Lower leg skin (tissue), 3 donors: ENCODE results near the gene DISP2.

Source experiments
- CTCF ChIP-seq, 3 donors: fragments of 450-650 bp; IDR thresholded peaks; one replicate each; pipeline ENCODE4 v1.5.1; 2016; ENCODE audit warnings: antibody characterized with exemption in 3 of 3, mild to moderate bottlenecking in 3 of 3, moderate library complexity in 2 of 3
- POLR2A ChIP-seq, 2 donors: fragments of 450-650 bp; IDR thresholded peaks; one replicate each; pipeline ENCODE4 v1.6.1; 2016 to 2017; ENCODE audit warnings: antibody characterized with exemption in 2 of 2, mild to moderate bottlenecking in 1 of 2, moderate library complexity in 1 of 2

- TF ChIP-seq POLR2A (IDR thresholded peaks at IDR 0.05), result no peak
- TF ChIP-seq CTCF (IDR thresholded peaks at IDR 0.05), result no peak
Measured at GRCh38 chr15:40363611-40364010, 5.6 kb downstream of the DISP2 start.
